ENCODE data around the gene SPATA13.

DNA sequence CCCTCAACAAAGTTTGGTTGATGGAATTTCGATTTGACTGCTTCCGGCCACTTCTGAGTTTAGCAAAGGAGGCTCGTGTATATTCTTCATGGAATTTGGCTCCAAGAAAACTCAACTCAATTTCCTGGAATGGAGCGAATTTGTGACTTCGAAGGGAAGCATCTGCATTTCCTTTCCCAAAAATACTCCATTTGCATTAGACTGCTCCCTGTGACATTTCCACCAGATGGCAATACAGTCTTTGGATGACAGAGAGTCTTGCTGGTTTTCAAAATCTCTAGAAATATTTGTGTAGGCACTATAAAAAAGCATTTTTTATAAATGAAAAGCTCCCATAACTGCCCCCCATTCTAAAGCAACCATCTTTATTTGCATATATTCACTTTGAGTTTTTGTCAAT lies 152.9 kb downstream of the SPATA13 start:
- TF ChIP-seq, protein P1, sequence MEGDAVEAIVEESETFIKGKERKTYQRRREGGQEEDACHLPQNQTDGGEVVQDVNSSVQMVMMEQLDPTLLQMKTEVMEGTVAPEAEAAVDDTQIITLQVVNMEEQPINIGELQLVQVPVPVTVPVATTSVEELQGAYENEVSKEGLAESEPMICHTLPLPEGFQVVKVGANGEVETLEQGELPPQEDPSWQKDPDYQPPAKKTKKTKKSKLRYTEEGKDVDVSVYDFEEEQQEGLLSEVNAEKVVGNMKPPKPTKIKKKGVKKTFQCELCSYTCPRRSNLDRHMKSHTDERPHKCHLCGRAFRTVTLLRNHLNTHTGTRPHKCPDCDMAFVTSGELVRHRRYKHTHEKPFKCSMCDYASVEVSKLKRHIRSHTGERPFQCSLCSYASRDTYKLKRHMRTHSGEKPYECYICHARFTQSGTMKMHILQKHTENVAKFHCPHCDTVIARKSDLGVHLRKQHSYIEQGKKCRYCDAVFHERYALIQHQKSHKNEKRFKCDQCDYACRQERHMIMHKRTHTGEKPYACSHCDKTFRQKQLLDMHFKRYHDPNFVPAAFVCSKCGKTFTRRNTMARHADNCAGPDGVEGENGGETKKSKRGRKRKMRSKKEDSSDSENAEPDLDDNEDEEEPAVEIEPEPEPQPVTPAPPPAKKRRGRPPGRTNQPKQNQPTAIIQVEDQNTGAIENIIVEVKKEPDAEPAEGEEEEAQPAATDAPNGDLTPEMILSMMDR (IDR thresholded peaks at IDR 0.05), result peak in 1 of 4 experiments; percentile 26
- TF ChIP-seq POLR2A (IDR thresholded peaks at IDR 0.05), result no peak

Data from uterus (tissue), 2 donors.